OCI-LY3 (cell line): ENCODE measurements around the gene RAB11FIP4.

Source experiments
- H2AFZ ChIP-seq: fragments of 200-600, 300-600 bp; shearing (Covaris generic); 2 replicates; pipeline ENCODE4 v1.6.0; 2014; ENCODE audit warnings: antibody characterized with exemption, low read depth, low read length
- H3K27ac ChIP-seq: fragments of 200-600, 300-600 bp; sonication (generic); 2 replicates; pipeline ENCODE4 v1.5.1; 2014; ENCODE audit warnings: mild to moderate bottlenecking, low read length, moderate library complexity, mixed read lengths
- H3K27me3 ChIP-seq: fragments of 200-600, 300-600 bp; sonication (generic); 2 replicates; pipeline ENCODE4 v1.6.1; 2014; ENCODE audit warnings: low read depth, low read length, mixed read lengths
- H3K36me3 ChIP-seq: fragments of 200-600, 300-600 bp; sonication (generic); replicated peaks from 2 replicates; pipeline ENCODE3; 2014; ENCODE audit warnings: low read depth, low read length, mixed read lengths
- H3K4me1 ChIP-seq: fragments of 300-600, 200-600 bp; sonication (generic); 2 replicates; pipeline ENCODE4 v1.6.1; 2014; ENCODE audit warnings: low read length, mixed read lengths
- H3K4me2 ChIP-seq: fragments of 200-600, 300-600 bp; sonication (generic); 2 replicates; pipeline ENCODE4 v1.6.1; 2014; ENCODE audit warnings: low read length, mixed read lengths
- H3K4me3 ChIP-seq: fragments of 300-600, 200-600 bp; sonication (generic); 2 replicates; pipeline ENCODE4 v1.5.1; 2014; ENCODE audit warnings: antibody characterized with exemption, mild to moderate bottlenecking, low read length, moderate library complexity
- H3K79me2 ChIP-seq: fragments of 300-600, 200-600 bp; shearing (Covaris generic); 2 replicates; pipeline ENCODE4 v1.6.1; 2014; ENCODE audit warnings: mild to moderate bottlenecking, low read length, mixed read lengths
- H3K9ac ChIP-seq: fragments of 300-600, 200-600 bp; shearing (Covaris generic); 2 replicates; pipeline ENCODE4 v1.6.0; 2014; ENCODE audit warnings: mild to moderate bottlenecking, low read length, moderate library complexity
- H3K9me3 ChIP-seq: fragments of 200-600, 300-600 bp; shearing (Covaris generic); 2 replicates; pipeline ENCODE4 v1.6.1; 2014; ENCODE audit warnings: low read length, mixed read lengths; ENCODE audit not compliant: insufficient read depth
- H4K20me1 ChIP-seq: fragments of 200-600, 300-600 bp; sonication (generic); 2 replicates; pipeline ENCODE4 v1.6.1; 2016; ENCODE audit warnings: low read length, mixed read lengths; ENCODE audit not compliant: insufficient read depth
- EZH2phosphoT487 ChIP-seq: fragments of 200-600 bp; shearing (Covaris generic); IDR thresholded peaks from 2 replicates; pipeline ENCODE4 v1.6.1; 2018; ENCODE audit warnings: antibody characterized with exemption, mixed run types, low read depth
- TF ChIP-seq, protein P1 (sequence below): fragments of 200-600, 300-600 bp; sonication (generic); IDR thresholded peaks from 2 replicates; pipeline ENCODE4 v1.5.1; 2014; ENCODE audit warnings: antibody characterized with exemption, low read length, low read depth

The RAB11FIP4 gene

GRCh38 chr17:31562376-31562840 is 170.9 kb downstream of the RAB11FIP4 start:
- Histone ChIP-seq H3K27ac (no peak overlapping the region), H4K20me1 (no peaks in the 10 kb centered on the region), H3K4me3 (0 out of 2 replicates have a peak overlapping the region, but pooled peaks have one; percentile 20), H2AFZ (no peak overlapping the region), H3K9me3 (no peaks in the 10 kb centered on the region), H3K4me2 (peak overlapping the region; percentile 62), H3K79me2 (no peaks in the 10 kb centered on the region), H3K4me1 (peaks cover 29% of the 10 kb centered on the region), H3K27me3 (no peaks in the 10 kb centered on the region), H3K9ac (peak overlapping the region; percentile 8; the same call in 1 of the 2 replicates), H3K36me3 (no peaks in the 10 kb centered on the region)
- no peak for TF ChIP-seq EZH2phosphoT487
- TF ChIP-seq, protein P1, sequence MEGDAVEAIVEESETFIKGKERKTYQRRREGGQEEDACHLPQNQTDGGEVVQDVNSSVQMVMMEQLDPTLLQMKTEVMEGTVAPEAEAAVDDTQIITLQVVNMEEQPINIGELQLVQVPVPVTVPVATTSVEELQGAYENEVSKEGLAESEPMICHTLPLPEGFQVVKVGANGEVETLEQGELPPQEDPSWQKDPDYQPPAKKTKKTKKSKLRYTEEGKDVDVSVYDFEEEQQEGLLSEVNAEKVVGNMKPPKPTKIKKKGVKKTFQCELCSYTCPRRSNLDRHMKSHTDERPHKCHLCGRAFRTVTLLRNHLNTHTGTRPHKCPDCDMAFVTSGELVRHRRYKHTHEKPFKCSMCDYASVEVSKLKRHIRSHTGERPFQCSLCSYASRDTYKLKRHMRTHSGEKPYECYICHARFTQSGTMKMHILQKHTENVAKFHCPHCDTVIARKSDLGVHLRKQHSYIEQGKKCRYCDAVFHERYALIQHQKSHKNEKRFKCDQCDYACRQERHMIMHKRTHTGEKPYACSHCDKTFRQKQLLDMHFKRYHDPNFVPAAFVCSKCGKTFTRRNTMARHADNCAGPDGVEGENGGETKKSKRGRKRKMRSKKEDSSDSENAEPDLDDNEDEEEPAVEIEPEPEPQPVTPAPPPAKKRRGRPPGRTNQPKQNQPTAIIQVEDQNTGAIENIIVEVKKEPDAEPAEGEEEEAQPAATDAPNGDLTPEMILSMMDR: no peak

- H4K20me1 ChIP-seq: no peaks in the 10 kb centered on the region
- H2AFZ ChIP-seq: no peak overlapping the region
- H3K36me3 ChIP-seq: no peaks in the 10 kb centered on the region
- no peak for TF ChIP-seq EZH2phosphoT487
- TF ChIP-seq, protein P1: no peak
- no peaks in the 10 kb centered on the region for H3K27me3 ChIP-seq
- no peaks in the 10 kb centered on the region for H3K79me2 ChIP-seq
- H3K9ac ChIP-seq: no peak overlapping the region
- H3K9me3 ChIP-seq: no peaks in the 10 kb centered on the region
- H3K4me1 ChIP-seq: peaks cover 22% of the 10 kb centered on the region
- no peak overlapping the region for H3K4me3 ChIP-seq
- H3K27ac ChIP-seq: no peak overlapping the region
- H3K4me2 ChIP-seq: no peak overlapping the region
Observed at GRCh38 chr17:31564291-31564690, 172.8 kb downstream of the RAB11FIP4 start.

DNA sequence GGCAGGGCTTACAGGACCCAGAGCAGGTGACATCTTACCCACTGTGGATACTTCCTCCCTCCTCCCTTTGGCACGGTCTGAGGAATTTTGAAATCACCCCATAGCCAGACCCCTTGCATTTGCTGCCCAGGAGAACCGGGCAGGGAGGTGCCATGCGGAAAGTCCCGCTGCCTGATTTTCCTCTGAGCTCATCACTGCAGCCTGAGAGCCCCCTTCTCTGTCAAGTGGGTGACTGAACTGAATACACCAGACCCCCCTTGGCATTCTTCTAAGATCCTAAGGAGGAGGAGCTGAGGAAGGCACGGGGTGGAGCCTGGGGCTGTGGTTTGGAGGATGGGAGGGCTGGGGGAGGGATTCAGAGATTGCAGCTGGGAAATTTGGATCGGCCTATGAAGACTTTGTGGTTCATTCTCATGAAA is 173.4 kb downstream of the RAB11FIP4 start:
- Histone ChIP-seq H3K27ac (no peak overlapping the region), H3K27me3 (no peaks in the 10 kb centered on the region), H4K20me1 (no peaks in the 10 kb centered on the region), H3K79me2 (no peaks in the 10 kb centered on the region), H3K4me2 (no peak overlapping the region), H3K9ac (no peak overlapping the region), H3K4me1 (peaks cover 18% of the 10 kb centered on the region), H3K4me3 (no peak overlapping the region), H3K36me3 (no peaks in the 10 kb centered on the region), H3K9me3 (no peaks in the 10 kb centered on the region), H2AFZ (no peak overlapping the region)
- TF ChIP-seq, protein P1: no peak
- TF ChIP-seq EZH2phosphoT487: no peak

DNA sequence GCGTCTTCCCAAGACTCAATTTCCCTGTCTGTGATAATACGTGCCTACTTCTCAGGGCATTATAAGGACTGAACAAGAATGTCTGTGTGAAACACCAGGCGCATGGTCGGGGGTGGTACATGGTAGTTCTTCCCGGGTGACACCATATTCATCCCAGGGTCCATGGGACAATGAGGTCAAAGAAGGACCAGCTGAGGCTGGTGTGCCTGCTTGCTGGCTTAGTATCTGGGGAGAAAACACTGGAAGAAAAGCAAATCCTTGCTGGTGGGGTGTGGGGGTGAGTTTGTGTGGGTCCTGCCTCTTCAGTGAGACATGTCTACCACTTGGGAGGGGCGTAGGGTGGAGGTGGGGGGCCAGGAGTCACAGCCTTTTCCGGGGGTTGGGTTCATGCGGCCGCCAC is 174.2 kb downstream of the RAB11FIP4 start:
- no peaks in the 10 kb centered on the region for H4K20me1 ChIP-seq
- H2AFZ ChIP-seq: no peak overlapping the region
- no peaks in the 10 kb centered on the region for H3K36me3 ChIP-seq
- H3K27ac ChIP-seq: no peak overlapping the region
- H3K79me2 ChIP-seq: no peaks in the 10 kb centered on the region
- no peak overlapping the region for H3K9ac ChIP-seq
- TF ChIP-seq, protein P1: no peak
- no peak for TF ChIP-seq EZH2phosphoT487
- H3K4me2 ChIP-seq: no peak overlapping the region
- no peaks in the 10 kb centered on the region for H3K9me3 ChIP-seq
- no peak overlapping the region for H3K4me3 ChIP-seq
- H3K27me3 ChIP-seq: no peaks in the 10 kb centered on the region
- H3K4me1 ChIP-seq: peaks cover 18% of the 10 kb centered on the region
